B cell (primary cell): ENCODE data around the gene ABHD14A. TPM values are rescaled to one million over a fixed set of nuclear protein-coding genes. Genes with fewer than 3 reads are reported as not detected.

Experiments used
- ATAC-seq: fragments of 200-7000 bp; cut with Tn5 transposase; one replicate; pipeline ENCODE4 v1.10.0; 2021; ENCODE audit warnings: low read depth, mild to moderate bottlenecking, moderate number of reproducible peaks, moderate library complexity
- CTCF ChIA-PET: fragments of 350-600 bp; sonication (Branson Sonifier 250); formaldehyde crosslinking; loops from one replicate; lab custom pipeline; 2021; ENCODE audit warnings: antibody characterized with exemption, inconsistent platforms; lab: Charles Lee
- POLR2A ChIA-PET: fragments of 350-600 bp; sonication (Branson Sonifier 250); formaldehyde crosslinking; loops from one replicate; lab custom pipeline; 2021; ENCODE audit warnings: antibody characterized with exemption; lab: Charles Lee
- DNase-seq: peaks from one replicate; pipeline ENCODE4 v3.0.0; 2013
- H2AFZ ChIP-seq: 2 replicates; pipeline ENCODE4 v1.6.1; 2012; ENCODE audit warnings: mild to moderate bottlenecking, low read depth, low read length; ENCODE audit not compliant: insufficient read depth, poor library complexity, severe bottlenecking
- H3K27ac ChIP-seq, 2 donors: 1 replicate in 1 of 2; 2 replicates in 1 of 2; pipeline ENCODE4 v1.5.1; 2012 to 2013; ENCODE audit warnings: low read length in 2 of 2, mild to moderate bottlenecking in 2 of 2, moderate library complexity in 1 of 2
- H3K27me3 ChIP-seq, 4 experiments: fragments of 200-600 bp in 1 of 4; sonication (generic) in 1 of 4; replicated peaks in 1 of 4; 1 replicate in 2 of 4; 2 replicates in 2 of 4; pipeline versions ENCODE4 v1.6.1 to v1.7.0; 2013 to 2016; ENCODE audit warnings: low read length in 3 of 4, mild to moderate bottlenecking in 2 of 4, mixed read lengths in 1 of 4, moderate library complexity in 1 of 4; ENCODE audit not compliant: insufficient read depth in 4 of 4, control insufficient read depth in 3 of 4; ENCODE audit errors: control extremely low read depth in 1 of 4
- H3K36me3 ChIP-seq, 2 experiments: replicated peaks in 1 of 2; 1 replicate in 1 of 2; 2 replicates in 1 of 2; pipeline versions ENCODE4 v1.6.1 to v1.7.1; 2013; ENCODE audit warnings: low read length in 1 of 2; ENCODE audit not compliant: insufficient read depth in 2 of 2, control insufficient read depth in 1 of 2; ENCODE audit errors: control extremely low read depth in 1 of 2, extremely low read depth in 1 of 2
- H3K4me1 ChIP-seq, 2 donors: fragments of 200-600 bp in 1 of 2; sonication (generic) in 1 of 2; 1 replicate in 1 of 2; 2 replicates in 1 of 2; pipeline versions ENCODE4 v1.5.1 to v1.6.1; 2013 to 2017; ENCODE audit warnings: low read length in 2 of 2; ENCODE audit not compliant: control insufficient read depth in 2 of 2, insufficient read depth in 2 of 2
- H3K4me2 ChIP-seq: replicated peaks from 2 replicates; pipeline ENCODE3; 2012; ENCODE audit warnings: mild to moderate bottlenecking, low read depth, low read length; ENCODE audit not compliant: poor library complexity, severe bottlenecking
- H3K4me3 ChIP-seq, 5 experiments: fragments of 200-600 bp in 1 of 5; sonication (generic) in 1 of 5; 1 replicate in 3 of 5; 2 replicates in 2 of 5; pipeline versions ENCODE4 v1.5.1 to v1.7.0; 2011 to 2016; ENCODE audit warnings: low read length in 4 of 5, mild to moderate bottlenecking in 4 of 5, low read depth in 2 of 5, control low read depth in 1 of 5, moderate library complexity in 1 of 5; ENCODE audit not compliant: insufficient read depth in 1 of 5; ENCODE audit errors: control extremely low read depth in 1 of 5, extremely low read depth in 1 of 5
- H3K79me2 ChIP-seq: fragments of 200-600 bp; sonication (generic); one replicate; pipeline ENCODE4 v1.6.0; 2016; ENCODE audit warnings: low read length; ENCODE audit not compliant: control insufficient read depth, insufficient read depth
- H3K9ac ChIP-seq: fragments of 200-600 bp; sonication (generic); 2 replicates; pipeline ENCODE4 v1.6.1; 2017; ENCODE audit warnings: mild to moderate bottlenecking, low read length, moderate library complexity
- H3K9me3 ChIP-seq, 3 donors: one replicate each; pipeline versions ENCODE4 v1.6.1 to v1.7.1; 2013; ENCODE audit warnings: low read length in 2 of 3; ENCODE audit not compliant: control insufficient read depth in 2 of 3, insufficient read depth in 1 of 3; ENCODE audit errors: control extremely low read depth in 1 of 3
- H4K20me1 ChIP-seq: 2 replicates; pipeline ENCODE4 v1.6.0; 2012; ENCODE audit warnings: mild to moderate bottlenecking, low read length; ENCODE audit not compliant: insufficient read depth, control insufficient read depth, poor library complexity, severe bottlenecking
- H3K27ac Mint-ChIP-seq: one replicate; pipeline ENCODE4 v1.8.0; 2021; ENCODE audit warnings: mixed read lengths
- H3K27me3 Mint-ChIP-seq: one replicate; pipeline ENCODE4 v1.8.0; 2021; ENCODE audit warnings: mixed read lengths
- H3K4me1 Mint-ChIP-seq: one replicate; pipeline ENCODE4 v1.8.0; 2021; ENCODE audit warnings: mixed read lengths
- H3K4me3 Mint-ChIP-seq: one replicate; pipeline ENCODE4 v1.8.0; 2021; ENCODE audit warnings: mixed read lengths
- H3K9me3 Mint-ChIP-seq: one replicate; pipeline ENCODE4 v1.8.0; 2022; ENCODE audit warnings: mixed read lengths; ENCODE audit not compliant: insufficient read depth
- EZH2 ChIP-seq: IDR thresholded peaks from 2 replicates; pipeline ENCODE4 v1.6.1; 2012; ENCODE audit warnings: borderline replicate concordance, low read depth, mild to moderate bottlenecking, moderate library complexity, low read length; ENCODE audit not compliant: insufficient read depth, poor library complexity, severe bottlenecking
- WGBS: methylation state at CpG from one replicate; pipeline ENCODE4 v1.1.5; 2013; ENCODE audit warnings: missing lambda C conversion rate; ENCODE audit not compliant: insufficient coverage; 5-methylcytosine and 5-hydroxymethylcytosine counted together
- intact Hi-C: fragments of 100-400 bp; cut with micrococcal nuclease; formaldehyde crosslinking; loops from one replicate; pipeline ENCODE4 v1.10.0; 2022
- polyA plus RNA-seq: library from polyadenylated mRNA; depleted of rRNA; stranded (reverse); fragments of >200 nt; gene quantifications from 2 replicates; pipeline ENCODE4 v1.2.3, GENCODE V29; 2012
- total RNA-seq, 2 donors: library from RNA; stranded (reverse); fragments of 120-200 nt in 1 of 2; gene quantifications; 1 replicate in 1 of 2; 2 replicates in 1 of 2; pipeline versions ENCODE4 v1.2.3 to v1.2.4, GENCODE V29; 2013 to 2022
- TF ChIP-seq, protein P1 (sequence below): fragments of 200-600 bp; IDR thresholded peaks from one replicate; pipeline ENCODE4 v1.8.0; 2022; ENCODE audit warnings: antibody characterized with exemption, mild to moderate bottlenecking

Gene ABHD14A
- total and polyA plus RNA-seq, 2 donors (not counting 1 experiment from before 2014, with no cell fraction given) = 11.9 to 28.8 TPM

GRCh38 chr3:52021489-52022268 lies 46.8 kb downstream of the ABHD14A start:
- no peak overlapping the region for H3K9ac ChIP-seq
- Mint-ChIP-seq H3K27ac (no peak overlapping the region), H3K27me3 (peaks cover 7% of the 10 kb centered on the region), H3K9me3 (no peaks in the 10 kb centered on the region), H3K4me1 (peaks cover 23% of the 10 kb centered on the region), H3K4me3 (no peak overlapping the region)
- H3K9me3 ChIP-seq = no peaks in the 10 kb centered on the region
- ChIA-PET POLR2A (no interaction called here), CTCF (no interaction called here)
- no peak overlapping the region for H3K27ac ChIP-seq
- H3K36me3 ChIP-seq = no peaks in the 10 kb centered on the region
- DNase-seq (no peak), ATAC-seq (no peak)
- H3K4me2 ChIP-seq = no peak overlapping the region
- intact Hi-C loops = no loop called here
- peaks cover 10 to 14% of the 10 kb centered on the region in 2 donors for H3K4me1 ChIP-seq
- H4K20me1 ChIP-seq = no peaks in the 10 kb centered on the region
- peak overlapping the region; percentile 22 for H2AFZ ChIP-seq
- no peak for TF ChIP-seq EZH2
- TF ChIP-seq, protein P1, sequence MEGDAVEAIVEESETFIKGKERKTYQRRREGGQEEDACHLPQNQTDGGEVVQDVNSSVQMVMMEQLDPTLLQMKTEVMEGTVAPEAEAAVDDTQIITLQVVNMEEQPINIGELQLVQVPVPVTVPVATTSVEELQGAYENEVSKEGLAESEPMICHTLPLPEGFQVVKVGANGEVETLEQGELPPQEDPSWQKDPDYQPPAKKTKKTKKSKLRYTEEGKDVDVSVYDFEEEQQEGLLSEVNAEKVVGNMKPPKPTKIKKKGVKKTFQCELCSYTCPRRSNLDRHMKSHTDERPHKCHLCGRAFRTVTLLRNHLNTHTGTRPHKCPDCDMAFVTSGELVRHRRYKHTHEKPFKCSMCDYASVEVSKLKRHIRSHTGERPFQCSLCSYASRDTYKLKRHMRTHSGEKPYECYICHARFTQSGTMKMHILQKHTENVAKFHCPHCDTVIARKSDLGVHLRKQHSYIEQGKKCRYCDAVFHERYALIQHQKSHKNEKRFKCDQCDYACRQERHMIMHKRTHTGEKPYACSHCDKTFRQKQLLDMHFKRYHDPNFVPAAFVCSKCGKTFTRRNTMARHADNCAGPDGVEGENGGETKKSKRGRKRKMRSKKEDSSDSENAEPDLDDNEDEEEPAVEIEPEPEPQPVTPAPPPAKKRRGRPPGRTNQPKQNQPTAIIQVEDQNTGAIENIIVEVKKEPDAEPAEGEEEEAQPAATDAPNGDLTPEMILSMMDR = no peak
- H3K27me3 ChIP-seq = no peaks in the 10 kb centered on the region
- WGBS = 36% methylated on average over 10 of the region's 10 CpGs
- no peaks in the 10 kb centered on the region for H3K79me2 ChIP-seq
- H3K4me3 ChIP-seq = no peak overlapping the region

DNA sequence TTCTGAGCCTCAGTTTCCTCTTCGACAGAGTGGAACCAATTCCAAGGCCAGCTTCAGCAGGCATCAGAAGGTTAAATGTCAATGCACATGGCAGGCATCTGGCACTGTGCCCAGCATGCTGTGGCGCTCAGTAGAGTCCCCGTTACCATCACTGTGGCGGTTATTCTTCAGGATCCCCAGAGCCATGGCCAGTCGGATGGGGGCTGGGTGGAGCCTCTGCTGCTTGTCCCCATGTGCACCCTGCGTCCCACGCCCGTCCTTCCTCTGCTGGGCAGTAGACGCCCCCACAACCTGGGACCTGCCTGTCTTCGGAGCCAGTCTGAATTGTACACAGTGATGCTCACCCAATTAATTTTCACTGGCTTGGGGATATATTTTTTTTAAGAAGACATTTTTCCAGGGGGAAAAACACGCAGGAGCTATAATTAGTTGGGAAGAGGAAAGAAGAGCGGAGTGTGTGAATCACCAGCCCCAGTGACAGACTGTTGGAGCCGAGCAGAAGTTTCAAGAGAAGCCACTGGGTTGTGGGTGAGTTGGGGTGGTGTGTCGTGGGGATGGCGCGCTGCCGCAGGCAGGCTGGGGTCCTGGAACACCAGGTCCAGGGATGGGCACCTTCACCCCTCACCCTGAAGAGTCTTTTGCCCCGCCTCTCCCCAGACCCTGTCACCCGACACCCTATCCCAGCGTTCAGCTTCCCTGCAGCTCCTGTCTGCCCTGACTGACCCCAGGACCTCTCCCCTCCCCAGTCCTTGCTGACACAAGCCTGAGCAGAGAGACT lies 47.6 kb downstream of the ABHD14A start:
- no peak for ATAC-seq

More for the DNA sequence above, 47.6 kb downstream of the ABHD14A start:
- Histone ChIP-seq H3K4me1 (peaks cover 10 to 14% of the 10 kb centered on the region in 2 donors), H3K4me3 (no peak overlapping the region), H3K9ac (no peak overlapping the region), H2AFZ (no peak overlapping the region), H4K20me1 (no peaks in the 10 kb centered on the region), H3K27me3 (no peaks in the 10 kb centered on the region), H3K9me3 (no peaks in the 10 kb centered on the region), H3K27ac (no peak overlapping the region), H3K4me2 (no peak overlapping the region), H3K79me2 (no peaks in the 10 kb centered on the region), H3K36me3 (no peaks in the 10 kb centered on the region)
- DNase-seq = no peak
- H3K27me3 Mint-ChIP-seq = peaks cover 4% of the 10 kb centered on the region
- TF ChIP-seq, protein P1 = no peak
- no peak for TF ChIP-seq EZH2
- H3K4me1 Mint-ChIP-seq = peaks cover 23% of the 10 kb centered on the region
- no peak overlapping the region for H3K4me3 Mint-ChIP-seq
- 89% methylated on average over 10 of the region's 20 CpGs for WGBS
- no peaks in the 10 kb centered on the region for H3K9me3 Mint-ChIP-seq
- POLR2A ChIA-PET = no interaction called here
- no peak overlapping the region for H3K27ac Mint-ChIP-seq
- CTCF ChIA-PET = no interaction called here
- intact Hi-C loops = no loop called here
